Loucy (cell line): ENCODE data around the gene PPP1R18.

Experiments
- CTCF ChIP-seq: fragments of 200-600 bp; sonication (generic); conservative IDR thresholded peaks from 2 replicates; pipeline ENCODE4 v1.5.1; 2014; ENCODE audit warnings: mild to moderate bottlenecking, antibody characterized with exemption, low read length
- EZH2phosphoT487 ChIP-seq: fragments of 200-600 bp; IDR thresholded peaks from 2 replicates; pipeline ENCODE4 v1.6.1; 2018; ENCODE audit warnings: antibody characterized with exemption, mild to moderate bottlenecking, moderate library complexity, borderline replicate concordance

- TF ChIP-seq CTCF = no peak
- no peak for TF ChIP-seq EZH2phosphoT487
Observed at GRCh38 chr6:30645989-30646388, 40.5 kb downstream of the PPP1R18 start.
